Cardiac muscle cell (in vitro differentiated cells and primary cell): ENCODE results near the gene SMIM22. TPM values are rescaled to one million over a fixed set of nuclear protein-coding genes. Genes with fewer than 3 reads are reported as not detected.

Experiments
- DNase-seq, 2 donors: peaks; one replicate each; pipeline versions ENCODE4 v3.0.0 to v3.0.0-alpha.2; 2010 to 2017; ENCODE audit warnings: low read depth in 1 of 2, low spot score in 1 of 2
- H3K27ac ChIP-seq: fragments of 200-600 bp; sonication (generic); 2 replicates; pipeline ENCODE4 v1.5.1; 2016
- H3K27me3 ChIP-seq: fragments of 200-600 bp; sonication (generic); 2 replicates; pipeline ENCODE4 v1.6.0; 2016; ENCODE audit warnings: control low read depth
- H3K36me3 ChIP-seq: fragments of 200-600 bp; sonication (generic); 2 replicates; pipeline ENCODE4 v1.5.1; 2016; ENCODE audit warnings: control low read depth
- H3K4me1 ChIP-seq: fragments of 200-600 bp; sonication (generic); 2 replicates; pipeline ENCODE4 v1.8.1; 2017; ENCODE audit warnings: low read depth, mild to moderate bottlenecking, mixed run types
- H3K4me3 ChIP-seq: fragments of 200-600 bp; sonication (generic); 2 replicates; pipeline ENCODE4 v1.5.1; 2016; ENCODE audit warnings: mild to moderate bottlenecking
- H3K9me3 ChIP-seq: fragments of 200-600 bp; sonication (generic); 2 replicates; pipeline ENCODE4 v1.5.1; 2017; ENCODE audit warnings: low read depth, mild to moderate bottlenecking, control low read depth
- CTCF ChIP-seq: IDR thresholded peaks from 2 replicates; pipeline ENCODE4 v1.5.1; 2012; ENCODE audit warnings: low read depth, mild to moderate bottlenecking, low read length
- polyA plus RNA-seq: library from polyadenylated mRNA; unstranded; fragments of >200 nt; fragmentation: Nextera tagmentation; extraction: Ambion mirVana; gene quantifications from 2 replicates; pipeline ENCODE4 v1.2.1, GENCODE V29; 2016
- total RNA-seq: library from RNA; depleted of rRNA; stranded (reverse); fragments of >200 nt; gene quantifications from 2 replicates; pipeline ENCODE4 v1.2.3, GENCODE V29; 2016

SMIM22 gene
- total RNA-seq = not detected in 2 replicates
- polyA plus RNA-seq = 0.41 and 5.3 TPM in 2 replicates

GRCh38 chr16:4795181-4795827, at the start of gene SMIM22:
SMIM22 (plus strand) TSS chr16:4795369; CDS start chr16:4795735, 366 bp downstream.
- H3K27ac ChIP-seq = no peak within 1 kb of the TSS
- H3K36me3 ChIP-seq = peaks cover 11% of the 10 kb centered on the region
- no peaks in the 10 kb centered on the region for H3K9me3 ChIP-seq
- H3K4me1 ChIP-seq = no peaks in the 10 kb centered on the region
- DNase-seq = no peak
- no peak for TF ChIP-seq CTCF
- no peaks in the 10 kb centered on the region for H3K27me3 ChIP-seq
- H3K4me3 ChIP-seq = no peak within 1 kb of the TSS

GRCh38 chr16:4746215-4746614, 49.0 kb upstream of the SMIM22 start:
- H3K4me1 ChIP-seq = no peaks in the 10 kb centered on the region
- TF ChIP-seq CTCF = no peak
- H3K9me3 ChIP-seq = no peaks in the 10 kb centered on the region
- H3K4me3 ChIP-seq = no peak overlapping the region
- DNase-seq = no peak
- H3K27me3 ChIP-seq = no peaks in the 10 kb centered on the region
- H3K36me3 ChIP-seq = peaks cover 4% of the 10 kb centered on the region
- H3K27ac ChIP-seq = no peak overlapping the region

- Histone ChIP-seq H3K4me1 (no peaks in the 10 kb centered on the region), H3K27ac (no peak overlapping the region), H3K36me3 (peaks cover 5% of the 10 kb centered on the region), H3K4me3 (no peak overlapping the region), H3K27me3 (no peaks in the 10 kb centered on the region), H3K9me3 (no peaks in the 10 kb centered on the region)
- TF ChIP-seq CTCF = no peak
- peak in 1 of 2 donors; percentile 58 for DNase-seq
These were observed 48.1 kb upstream of the SMIM22 start for GRCh38 chr16:4746991-4747574.

- DNase-seq = no peak
- Histone ChIP-seq H3K9me3 (no peaks in the 10 kb centered on the region), H3K36me3 (peaks cover 9% of the 10 kb centered on the region), H3K4me1 (no peaks in the 10 kb centered on the region), H3K27ac (no peak overlapping the region), H3K27me3 (no peaks in the 10 kb centered on the region), H3K4me3 (no peak overlapping the region)
- TF ChIP-seq CTCF = no peak
These were observed 47.1 kb upstream of the SMIM22 start for GRCh38 chr16:4747906-4748681.

- TF ChIP-seq CTCF = no peak
- Histone ChIP-seq H3K36me3 (peaks cover 15% of the 10 kb centered on the region), H3K9me3 (no peaks in the 10 kb centered on the region), H3K4me1 (no peaks in the 10 kb centered on the region), H3K27ac (no peak overlapping the region), H3K4me3 (no peak overlapping the region), H3K27me3 (no peaks in the 10 kb centered on the region)
- DNase-seq = no peak
These were observed 46.3 kb upstream of the SMIM22 start for GRCh38 chr16:4748682-4749411.
